ENCODE results near the gene RMND5B.
"Not testable (repeated sequence)": the region's sequence is repeated elsewhere in the genome, so short reads cannot be mapped to it uniquely, and the experiment has no call there.

Gene RMND5B

GRCh38 chr5:178114325-178115135 lies 16.3 kb upstream of the RMND5B start:
- DNase-seq = no peak

DNA sequence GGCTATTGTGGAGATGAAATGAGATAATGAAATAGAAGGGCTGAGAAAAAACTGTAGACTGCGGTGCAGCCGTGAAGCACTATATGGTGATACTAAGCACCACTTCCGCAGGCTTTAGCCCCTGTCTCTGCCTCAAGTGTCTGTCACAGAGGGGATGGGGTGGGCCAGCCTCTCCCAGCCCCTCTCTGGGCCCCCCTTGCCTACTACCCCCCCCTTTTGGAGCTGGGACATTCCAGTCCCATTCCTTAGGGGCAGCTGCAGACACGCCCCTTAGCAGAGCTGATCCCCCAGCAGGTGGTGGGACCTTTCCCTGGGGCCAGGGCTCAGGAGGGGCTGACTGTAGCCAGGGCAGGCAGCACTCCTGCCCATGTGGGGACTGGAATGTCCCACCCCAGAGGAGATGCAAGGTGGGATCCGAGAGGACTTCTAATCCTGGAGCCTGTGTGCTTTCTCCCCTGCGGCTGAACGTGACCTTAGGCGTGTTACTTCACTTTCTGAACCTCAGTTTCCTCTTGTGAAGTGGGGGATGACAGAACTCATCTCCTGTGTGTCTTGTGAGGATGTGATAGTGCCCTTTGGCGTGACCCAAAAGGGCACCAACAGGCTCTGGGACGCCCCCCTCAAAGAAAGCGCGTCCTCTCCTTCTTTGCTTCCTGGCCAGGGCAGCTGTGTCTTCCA lies 15.5 kb upstream of the RMND5B start:
- no peak for DNase-seq

- DNase-seq = no peak
Observed at GRCh38 chr5:178115814-178116142, 15.0 kb upstream of the RMND5B start.

DNA sequence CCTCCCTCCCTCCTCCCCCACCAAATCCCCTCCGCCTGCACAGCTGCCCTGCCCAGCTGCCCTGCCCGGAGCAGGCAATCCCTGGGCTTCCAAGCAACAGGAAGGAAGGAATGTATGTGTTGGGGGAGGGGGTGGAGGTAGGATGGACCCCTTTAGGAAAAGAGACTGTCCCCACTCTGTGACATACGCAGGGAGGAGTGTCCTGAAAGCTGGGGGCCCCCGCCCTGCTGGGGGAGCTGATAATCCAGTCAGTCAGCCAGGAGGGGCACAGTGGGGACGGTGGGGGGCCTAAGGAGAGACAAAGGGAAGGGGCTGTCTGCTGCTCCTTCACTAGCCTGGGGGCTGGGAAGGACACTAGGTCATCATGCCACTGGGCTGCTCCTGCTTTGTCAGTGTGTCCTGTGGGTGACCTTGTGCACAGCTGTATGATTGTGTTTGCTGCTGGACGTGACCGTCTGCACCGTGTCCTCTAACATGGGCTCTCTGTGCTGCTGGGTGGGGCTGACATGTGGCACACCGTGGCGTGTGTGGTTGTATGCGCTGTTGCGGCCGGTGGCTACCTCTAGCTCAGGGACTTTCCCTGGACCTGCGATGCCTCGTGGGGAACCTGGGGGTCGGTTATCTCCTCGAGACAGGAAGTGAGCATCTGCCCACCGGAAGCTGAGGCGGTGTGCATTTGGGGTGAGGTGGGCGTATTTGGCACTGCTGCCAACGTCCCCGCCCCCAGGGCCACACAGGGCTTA lies 14.5 kb upstream of the RMND5B start:
- DNase-seq = no peak

DNA sequence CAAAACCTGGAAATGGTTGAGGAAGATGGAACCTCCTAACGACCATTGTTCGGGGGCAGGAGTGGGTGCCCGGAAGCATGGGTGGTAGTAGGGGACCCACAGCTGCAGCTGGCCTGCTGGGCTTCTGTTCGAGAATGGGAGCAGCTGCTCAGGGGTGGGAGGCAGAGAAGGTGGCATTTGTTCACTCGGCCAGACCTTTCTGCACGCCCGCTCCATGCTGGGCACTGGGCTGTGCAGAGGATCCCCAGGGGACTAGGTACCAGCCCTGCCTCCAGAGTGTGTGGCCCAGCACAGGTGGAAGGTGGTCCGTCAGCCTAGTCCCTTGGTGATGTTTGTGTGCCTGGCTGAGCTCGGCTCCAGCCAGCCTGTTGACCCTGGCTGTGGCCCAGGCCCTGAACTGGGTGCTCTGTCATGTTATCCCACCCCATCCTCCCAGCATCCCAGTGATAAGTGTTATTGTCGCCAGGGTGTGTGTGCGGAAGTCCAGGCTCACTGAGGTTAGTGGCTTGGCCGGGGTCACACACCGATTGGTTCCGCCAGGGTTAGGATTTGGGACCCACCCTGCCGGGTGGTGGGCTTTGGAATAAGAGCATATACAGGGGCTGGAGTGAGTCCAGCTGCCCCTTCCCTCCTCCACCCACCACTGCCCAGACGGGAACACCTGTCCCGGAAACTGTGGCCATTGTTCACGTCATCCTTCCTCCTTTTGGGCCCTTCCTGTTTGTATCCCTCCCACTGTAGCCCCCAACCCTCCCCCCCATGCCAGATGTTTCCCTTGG lies 12.7 kb upstream of the RMND5B start:
- no peak for DNase-seq

GRCh38 chr5:178119915-178120606 lies 10.8 kb upstream of the RMND5B start:
- no peak for DNase-seq

DNA sequence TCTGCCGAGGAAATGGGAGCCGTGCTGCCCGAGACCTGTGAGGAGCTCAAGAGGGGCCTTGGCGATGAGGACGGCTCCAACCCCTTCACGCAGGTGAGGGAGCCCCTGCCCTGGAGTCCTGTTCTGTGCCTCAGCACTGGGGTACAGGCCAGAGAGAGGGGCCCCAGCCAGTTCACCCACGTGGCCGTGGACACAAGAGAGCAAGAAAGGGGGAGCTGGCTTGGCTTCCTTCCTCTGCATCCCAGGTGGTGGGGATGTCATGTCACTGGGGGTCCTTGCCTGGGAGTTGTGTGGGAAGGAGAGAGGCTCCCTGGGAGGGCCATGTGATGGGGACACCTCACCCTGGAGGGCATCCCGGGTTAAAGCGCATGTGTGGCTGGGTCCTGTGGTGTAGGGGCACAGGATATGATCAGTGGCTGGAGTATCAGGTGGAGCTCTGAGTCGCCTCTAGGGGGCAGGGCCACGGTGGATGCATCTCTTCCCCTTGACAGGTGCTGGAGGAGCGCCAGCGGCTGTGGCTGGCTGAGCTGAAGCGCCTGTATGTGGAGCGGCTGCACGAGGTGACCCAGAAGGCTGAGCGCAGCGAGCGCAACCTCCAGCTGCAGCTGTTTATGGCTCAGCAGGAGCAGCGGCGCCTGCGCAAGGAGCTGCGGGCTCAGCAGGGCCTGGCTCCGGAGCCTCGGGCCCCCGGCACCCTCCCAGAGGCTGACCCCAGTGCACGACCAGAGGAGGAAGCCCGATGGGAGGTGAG lies 10.0 kb upstream of the RMND5B start:
- peak; percentile 89 for DNase-seq

DNA sequence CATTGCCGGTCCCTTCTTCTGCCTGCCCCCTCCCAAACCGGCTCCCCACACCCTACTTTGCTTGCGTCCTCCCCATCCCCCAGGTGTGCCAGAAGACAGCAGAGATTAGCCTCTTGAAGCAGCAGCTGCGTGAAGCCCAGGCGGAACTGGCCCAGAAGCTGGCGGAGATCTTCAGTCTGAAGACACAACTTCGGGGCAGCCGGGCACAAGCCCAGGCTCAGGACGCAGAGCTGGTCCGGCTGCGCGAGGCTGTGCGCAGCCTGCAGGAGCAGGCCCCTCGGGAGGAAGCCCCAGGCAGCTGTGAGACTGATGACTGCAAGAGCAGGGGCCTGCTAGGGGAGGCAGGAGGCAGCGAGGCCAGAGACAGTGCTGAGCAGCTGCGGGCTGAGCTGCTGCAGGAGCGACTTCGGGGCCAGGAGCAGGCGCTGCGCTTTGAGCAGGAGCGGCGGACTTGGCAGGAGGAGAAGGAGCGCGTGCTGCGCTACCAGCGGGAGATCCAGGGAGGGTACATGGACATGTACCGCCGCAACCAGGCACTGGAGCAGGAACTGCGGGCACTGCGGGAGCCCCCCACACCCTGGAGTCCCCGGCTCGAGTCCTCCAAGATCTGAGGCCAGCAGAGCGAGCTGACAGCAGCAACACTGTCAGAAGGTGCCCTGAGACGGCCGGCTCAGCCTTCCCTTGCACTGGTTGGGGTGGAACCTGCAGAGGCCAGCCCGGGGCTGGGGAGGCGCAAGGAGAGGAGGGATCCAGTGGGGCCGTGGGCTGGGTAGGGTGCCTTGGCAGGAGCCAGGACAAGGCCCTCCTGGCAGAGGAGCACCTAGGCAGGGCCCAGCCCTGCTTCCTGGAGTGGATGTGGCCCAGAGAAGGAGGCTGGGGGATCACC lies 9.2 kb upstream of the RMND5B start:
- no peak for DNase-seq

DNA sequence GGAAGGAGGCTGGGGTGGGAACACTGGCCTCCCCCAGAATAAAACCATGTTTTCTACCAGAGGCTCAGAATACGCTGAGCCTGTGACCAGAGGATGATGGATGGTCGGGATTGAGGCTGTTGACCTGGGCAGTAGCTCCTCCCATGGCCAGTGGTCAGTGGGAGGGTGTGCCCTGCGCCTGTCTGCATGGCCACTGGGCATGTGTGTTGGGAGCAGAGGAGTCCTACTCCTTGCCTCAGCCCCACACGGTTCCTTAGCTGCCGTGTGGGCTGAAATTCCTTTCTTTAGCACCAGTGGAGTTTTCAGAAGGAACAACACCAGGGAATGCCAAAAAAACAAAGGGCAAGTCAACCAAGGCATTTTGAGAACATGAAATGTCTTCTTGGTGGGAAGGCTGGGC lies 8.5 kb upstream of the RMND5B start:
- no peak for DNase-seq

GRCh38 chr5:178123094-178123965 lies 7.5 kb upstream of the RMND5B start:
- no peak for DNase-seq

GRCh38 chr5:178123966-178124925 lies 6.6 kb upstream of the RMND5B start:
- DNase-seq = no peak

- no peak for DNase-seq
Observed at GRCh38 chr5:178125253-178125906, 5.4 kb upstream of the RMND5B start.

- DNase-seq = no peak
Observed at GRCh38 chr5:178126556-178126955, 4.3 kb upstream of the RMND5B start.

- DNase-seq = not testable (repeated sequence)
Observed at GRCh38 chr5:178127300-178128009, 3.4 kb upstream of the RMND5B start.

DNA sequence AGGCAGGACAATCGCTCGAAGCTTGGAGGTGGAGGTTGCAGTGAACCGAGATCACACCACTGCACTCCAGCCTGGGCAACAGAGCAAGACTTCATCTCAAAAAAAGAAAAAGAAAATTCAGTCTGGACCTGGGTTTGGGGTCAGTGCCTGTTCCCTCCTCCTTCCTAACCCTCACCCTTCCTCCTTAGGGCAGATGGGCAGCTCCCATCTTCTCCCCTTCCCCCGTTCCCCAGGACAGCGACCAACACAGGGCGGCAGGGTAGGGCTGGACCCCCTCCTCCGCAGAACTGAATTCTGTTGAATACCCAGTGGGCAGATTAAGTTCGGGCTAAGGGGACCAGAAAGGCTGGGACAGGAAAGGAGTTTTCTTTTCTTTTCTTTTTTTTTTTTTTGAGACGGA lies 1.5 kb upstream of the RMND5B start:
- DNase-seq = no peak

- not testable (repeated sequence) for DNase-seq
Observed at GRCh38 chr5:178130234-178130575, 609 bp upstream of the RMND5B start.

- DNase-seq = no peak
Observed at GRCh38 chr5:178131446-178131996, 707 bp downstream of the RMND5B start.
